ENCODE data around the gene PTPN4.

- TF ChIP-seq REST (IDR thresholded peaks at IDR 0.05; ENCODE audit: insufficient replicate concordance, low read depth), result no peak
- no peak for TF ChIP-seq CTCF (IDR thresholded peaks at IDR 0.05; ENCODE audit: insufficient read depth, low read length)
- no peak for TF ChIP-seq POLR2AphosphoS5 (IDR thresholded peaks at IDR 0.05; ENCODE audit: low read depth)
- TF ChIP-seq SPI1 (IDR thresholded peaks at IDR 0.05; ENCODE audit: borderline replicate concordance, low read depth), result no peak
- TF ChIP-seq GABPA (IDR thresholded peaks at IDR 0.05; ENCODE audit: low read depth), result no peak
These were observed 5.8 kb downstream of the PTPN4 start for GRCh38 chr2:119765433-119766002.
